GM21576 (cell line): ENCODE measurements around the gene SP2.

Experiments used
- ATAC-seq: cut with Tn5 transposase; IDR thresholded peaks from one replicate; pipeline ENCODE4 v1.9.1; 2021; ENCODE audit warnings: mild to moderate bottlenecking, moderate library complexity; ENCODE audit not compliant: unreplicated experiment

The SP2 gene

GRCh38 chr17:47895856-47896671 lies at the start of gene SP2:
TSS of gene SP2 (plus strand) at chr17:47896236. CDS start at chr17:47896287, 51 bp downstream.
- peak; percentile 87 for ATAC-seq

- no peak for ATAC-seq
Observed at GRCh38 chr17:47846716-47847340, 49.2 kb upstream of the SP2 start.

- ATAC-seq: no peak
Observed at GRCh38 chr17:47847341-47848197, 48.5 kb upstream of the SP2 start.

GRCh38 chr17:47848198-47848513 lies 47.9 kb upstream of the SP2 start:
- ATAC-seq: no peak

DNA sequence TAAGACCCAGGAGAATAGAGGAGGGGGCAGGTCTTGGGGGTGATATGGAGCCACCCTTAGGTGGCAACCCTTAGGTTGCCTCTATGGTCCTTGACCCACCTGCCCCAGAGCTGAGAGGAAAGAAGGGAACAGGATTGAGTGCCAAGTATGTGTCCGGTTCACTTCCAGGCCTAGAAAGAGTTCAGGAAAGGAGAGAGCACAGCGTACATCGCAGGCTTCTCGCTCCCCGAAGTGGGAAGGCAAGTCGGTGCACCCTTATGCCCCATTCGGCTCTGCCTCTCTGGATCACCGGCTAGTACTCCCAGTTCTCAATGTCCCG lies 45.7 kb upstream of the SP2 start:
- ATAC-seq: no peak

DNA sequence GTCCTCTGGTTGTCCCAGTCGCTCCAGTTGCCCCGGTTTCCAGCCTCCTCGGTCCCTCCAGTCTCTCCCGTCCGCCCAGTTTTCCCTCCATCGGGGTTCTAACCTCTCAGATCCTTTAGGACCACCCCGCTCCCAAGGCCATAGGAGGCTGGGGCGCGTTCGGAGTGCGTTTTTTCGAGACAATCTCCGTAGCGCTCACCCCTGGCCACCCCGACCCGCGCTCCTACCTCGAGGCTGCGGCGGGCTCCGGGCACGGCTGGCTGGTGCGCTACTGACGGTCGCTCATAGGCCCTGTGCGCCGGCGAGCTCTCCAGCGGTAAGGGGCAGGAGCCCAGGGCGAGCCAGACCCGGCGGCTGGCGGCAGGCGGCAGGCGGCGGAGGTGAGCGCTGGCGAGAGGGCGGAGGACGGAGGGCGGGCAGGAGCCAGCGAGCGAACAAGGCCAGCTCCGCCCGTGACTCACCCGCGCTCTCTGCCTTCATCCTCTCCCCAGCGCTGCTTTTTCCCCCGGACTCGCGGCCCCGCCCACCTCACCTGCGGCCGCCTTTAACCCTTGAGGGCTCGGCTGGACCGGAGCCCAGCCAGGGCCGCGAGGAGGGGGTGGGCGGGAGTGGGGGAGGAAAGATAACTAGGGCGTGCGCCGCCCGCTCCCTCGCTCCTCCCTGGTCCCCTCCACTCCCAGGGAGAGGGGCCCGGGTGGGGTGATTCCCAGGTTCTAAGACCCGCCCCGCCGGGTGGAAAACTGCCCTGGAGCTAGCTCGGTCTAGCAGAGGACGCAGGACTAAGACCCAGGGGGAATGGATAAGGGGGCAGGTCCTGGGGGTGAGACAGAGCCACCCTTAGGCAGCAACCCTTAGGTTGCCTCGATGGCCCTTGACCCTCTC lies 45.1 kb upstream of the SP2 start, which contains the start of gene SP6:
SP6 (minus strand) TSS at position 472 of the 882 bp plus-strand sequence. CDS start 2,734 bp downstream, outside the sequence.
- ATAC-seq: no peak

GRCh38 chr17:47851764-47852112 lies 44.3 kb upstream of the SP2 start:
- no peak for ATAC-seq

DNA sequence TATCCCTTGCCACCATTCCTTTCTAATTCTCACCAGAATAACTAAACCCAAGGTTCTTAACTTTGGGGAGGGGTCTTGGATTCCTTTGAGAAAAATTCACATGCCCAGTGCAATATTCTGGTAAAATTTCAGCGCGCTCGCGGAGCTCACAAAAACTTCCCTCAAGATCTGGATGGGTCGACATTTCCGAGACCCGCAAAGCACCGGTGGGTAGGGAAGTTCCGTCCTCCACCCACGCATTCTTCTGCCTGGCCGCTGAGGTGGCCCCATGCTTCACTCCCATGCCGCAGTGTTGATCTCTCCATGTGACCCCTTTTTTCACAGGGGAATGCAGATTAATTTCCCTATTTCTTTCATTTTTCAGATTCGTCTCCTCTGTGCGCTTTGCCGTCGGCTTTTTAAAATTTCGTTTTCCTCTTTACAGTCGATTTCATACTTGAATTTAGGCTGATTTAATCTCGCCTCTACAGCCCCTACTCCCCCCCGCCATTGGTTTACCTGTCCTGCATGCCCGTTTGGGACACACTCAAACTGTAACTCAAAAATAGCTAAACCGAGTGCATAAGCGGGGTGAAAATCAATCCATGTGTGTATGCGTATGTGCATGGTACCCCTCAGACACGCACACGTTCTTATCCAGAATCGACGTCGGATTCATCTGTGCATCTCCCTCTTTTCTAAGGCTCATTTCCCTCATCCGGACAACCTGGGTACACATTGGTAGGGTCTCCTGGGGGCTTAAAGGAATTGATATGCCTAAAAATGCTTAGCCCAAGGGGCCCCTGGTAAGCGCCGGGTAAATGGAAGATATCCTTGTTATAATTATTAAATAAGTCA lies 43.7 kb upstream of the SP2 start:
- no peak for ATAC-seq

DNA sequence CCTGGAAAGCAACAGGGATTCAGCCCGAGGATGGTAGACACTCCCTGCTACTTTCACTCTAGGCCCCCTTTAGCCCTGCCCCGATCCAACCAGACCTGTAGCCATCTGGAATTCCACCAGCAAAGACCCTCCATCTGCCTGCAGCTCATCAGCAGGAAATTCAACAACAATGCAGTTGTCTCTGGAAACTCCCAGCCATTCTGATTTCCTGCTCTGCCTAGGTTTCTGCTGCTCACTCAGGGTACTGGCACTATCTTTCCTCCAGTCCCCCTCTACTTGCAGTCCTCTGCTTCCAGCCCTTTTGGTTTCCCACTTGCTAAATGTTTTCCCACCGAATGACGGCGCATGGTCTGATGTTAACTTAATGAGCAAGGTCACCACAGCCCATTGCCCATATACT lies 42.4 kb upstream of the SP2 start:
- ATAC-seq: no peak

DNA sequence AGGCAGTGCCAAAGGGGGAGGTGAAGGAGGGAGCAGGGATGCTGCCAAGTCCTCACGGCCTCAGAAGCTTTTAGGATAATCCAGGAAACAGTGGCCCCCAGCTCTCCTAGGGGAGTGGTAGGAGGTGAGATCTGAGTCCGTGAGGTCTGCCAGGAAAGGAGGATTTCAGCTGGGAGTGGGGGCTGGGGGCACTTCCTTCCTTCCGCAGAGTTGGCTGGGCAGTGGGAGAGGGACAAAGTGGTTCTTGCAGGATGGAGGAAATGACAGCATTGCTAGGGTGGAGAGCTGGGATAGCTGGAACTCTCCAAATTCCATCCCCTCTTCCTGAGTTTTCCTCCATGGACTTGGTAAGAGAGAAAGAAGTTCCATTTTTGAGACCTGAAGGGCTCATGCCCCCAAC lies 40.3 kb upstream of the SP2 start:
- no peak for ATAC-seq

GRCh38 chr17:47856830-47857229 lies 39.2 kb upstream of the SP2 start:
- no peak for ATAC-seq

- no peak for ATAC-seq
Observed at GRCh38 chr17:47857551-47858455, 38.2 kb upstream of the SP2 start.

DNA sequence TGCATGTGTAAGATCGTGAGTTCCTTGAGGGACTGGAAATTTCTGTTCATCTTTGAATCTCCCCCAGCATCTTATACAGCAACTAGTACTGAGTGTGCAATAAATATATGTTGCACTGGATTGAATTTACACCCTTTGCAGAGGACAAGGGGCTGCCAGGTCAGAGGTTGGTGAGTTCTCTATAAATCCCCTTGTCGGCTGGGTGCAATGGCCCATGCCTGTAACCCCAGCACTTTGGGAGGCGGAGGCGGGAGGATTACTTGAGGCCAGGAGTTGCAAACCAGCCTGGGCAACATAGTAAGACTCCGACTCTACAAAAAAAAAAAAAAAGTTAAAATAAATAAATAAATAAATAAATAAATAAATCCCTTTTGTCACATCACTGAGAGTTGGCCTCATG lies 35.6 kb upstream of the SP2 start:
- ATAC-seq: no peak

DNA sequence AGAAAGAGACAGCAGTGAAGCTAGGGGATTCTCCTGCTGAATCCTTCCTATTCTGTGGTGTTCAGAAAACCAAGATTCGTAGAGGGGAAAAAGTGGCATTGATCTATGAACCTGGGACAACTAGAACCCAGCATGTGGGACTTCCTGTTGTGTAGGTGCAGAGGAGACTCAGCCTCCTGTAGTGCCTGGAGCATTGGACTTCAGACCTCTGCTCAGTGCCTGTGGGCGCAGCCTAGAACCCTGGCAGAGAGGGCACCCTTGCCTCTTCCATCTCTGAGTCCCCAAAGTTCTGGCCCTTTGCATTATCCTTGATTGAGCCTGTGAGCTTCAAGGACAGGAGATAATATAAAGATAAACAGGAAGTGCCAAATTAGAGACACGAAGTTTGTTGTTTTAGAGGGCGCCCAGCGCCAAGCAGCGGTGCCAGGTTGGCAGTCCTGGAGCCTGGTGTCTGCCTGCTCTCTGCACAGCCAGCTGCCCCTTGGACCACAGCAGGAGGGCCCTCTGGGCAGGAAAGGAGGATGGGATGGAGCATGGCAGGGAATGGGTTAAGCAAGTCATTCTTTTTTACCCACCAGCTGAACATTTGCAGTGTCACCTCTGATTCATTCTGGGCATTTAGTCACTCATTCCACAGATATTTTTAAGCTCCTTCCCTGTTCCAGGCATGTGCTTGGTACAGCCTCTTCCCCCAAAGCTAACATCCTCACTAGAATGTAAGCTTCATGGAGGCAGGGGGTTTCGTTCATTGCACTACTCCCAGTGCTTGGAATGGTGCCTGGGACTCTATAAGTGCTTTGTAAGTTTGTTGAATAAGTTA lies 33.2 kb upstream of the SP2 start:
- no peak for ATAC-seq

DNA sequence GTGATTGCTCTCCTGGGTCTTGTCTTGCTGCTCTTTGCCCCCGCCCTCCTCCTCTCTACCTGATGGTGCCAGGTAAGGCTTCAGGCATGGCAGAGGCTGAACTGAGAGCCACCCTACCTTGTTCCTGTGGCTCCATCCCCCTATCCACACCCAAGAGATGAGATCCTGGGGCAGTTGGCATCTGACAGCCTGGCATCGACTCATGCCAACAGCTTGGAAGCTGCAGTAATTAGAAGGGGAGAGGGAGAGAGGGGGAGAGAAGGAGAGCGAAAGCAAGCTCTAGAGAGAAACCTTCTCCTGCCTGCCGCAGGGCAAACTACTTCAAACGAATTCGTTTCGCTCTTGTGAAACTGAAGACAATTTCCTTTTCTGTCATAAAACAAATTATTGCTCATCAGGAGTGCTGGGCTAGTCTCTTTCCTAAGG lies 31.2 kb upstream of the SP2 start:
- ATAC-seq: no peak

- ATAC-seq: no peak
Observed at GRCh38 chr17:47866941-47867340, 29.1 kb upstream of the SP2 start.

DNA sequence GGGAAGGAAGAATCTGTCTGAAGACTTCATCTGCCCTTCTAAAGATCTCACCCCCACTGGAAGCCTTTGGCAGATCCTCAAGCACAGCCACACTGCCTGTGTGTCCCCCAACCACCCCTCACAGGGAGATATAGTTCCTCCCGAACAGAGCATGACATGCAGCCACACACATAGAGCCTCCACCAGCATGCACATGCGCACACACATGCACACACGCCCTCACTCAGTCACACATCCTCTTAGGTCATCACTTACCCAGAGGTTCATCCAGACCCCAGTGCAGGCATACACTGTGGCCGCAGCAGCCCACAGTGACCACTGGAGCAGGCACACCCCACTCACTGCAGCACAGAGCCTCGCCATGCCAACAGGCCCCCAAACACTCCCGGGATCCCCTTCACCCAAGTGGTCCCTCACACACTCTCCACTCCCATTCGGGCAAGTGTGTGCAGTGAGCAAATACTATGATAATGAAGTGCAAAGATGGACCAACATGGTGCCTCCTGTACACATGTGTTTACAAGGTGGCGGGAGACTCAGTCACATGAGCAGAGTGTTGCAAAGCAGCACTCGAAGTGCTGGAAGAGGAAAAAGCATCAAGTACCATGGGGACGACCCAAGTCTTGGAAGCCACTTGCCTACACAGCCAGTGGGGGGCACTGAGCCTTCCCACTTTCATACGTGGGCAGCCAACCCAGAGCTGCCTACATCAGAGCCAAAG lies 28.1 kb upstream of the SP2 start:
- no peak for ATAC-seq
